T47D (cell line): Measurements from ENCODE around the gene FMR1.

ENCODE experiments used
- DNase-seq, 2 experiments: peaks; one replicate each; pipeline versions ENCODE4 v3.0.0 to v3.0.0-alpha.2; 2011 to 2012; ENCODE audit warnings: low read depth in 1 of 2, low spot score in 1 of 2
- JUND ChIP-seq: IDR thresholded peaks from 2 replicates; pipeline ENCODE4 v1.6.1; 2012; ENCODE audit warnings: low read depth
- in situ Hi-C: cut with HindIII; loops from 2 replicates; pipeline ENCODE4 v1.10.0; 2016; ENCODE audit warnings: low sequenced_read_pairs, low pct_unique_long_range_greater_than_20kb

Gene FMR1

DNA sequence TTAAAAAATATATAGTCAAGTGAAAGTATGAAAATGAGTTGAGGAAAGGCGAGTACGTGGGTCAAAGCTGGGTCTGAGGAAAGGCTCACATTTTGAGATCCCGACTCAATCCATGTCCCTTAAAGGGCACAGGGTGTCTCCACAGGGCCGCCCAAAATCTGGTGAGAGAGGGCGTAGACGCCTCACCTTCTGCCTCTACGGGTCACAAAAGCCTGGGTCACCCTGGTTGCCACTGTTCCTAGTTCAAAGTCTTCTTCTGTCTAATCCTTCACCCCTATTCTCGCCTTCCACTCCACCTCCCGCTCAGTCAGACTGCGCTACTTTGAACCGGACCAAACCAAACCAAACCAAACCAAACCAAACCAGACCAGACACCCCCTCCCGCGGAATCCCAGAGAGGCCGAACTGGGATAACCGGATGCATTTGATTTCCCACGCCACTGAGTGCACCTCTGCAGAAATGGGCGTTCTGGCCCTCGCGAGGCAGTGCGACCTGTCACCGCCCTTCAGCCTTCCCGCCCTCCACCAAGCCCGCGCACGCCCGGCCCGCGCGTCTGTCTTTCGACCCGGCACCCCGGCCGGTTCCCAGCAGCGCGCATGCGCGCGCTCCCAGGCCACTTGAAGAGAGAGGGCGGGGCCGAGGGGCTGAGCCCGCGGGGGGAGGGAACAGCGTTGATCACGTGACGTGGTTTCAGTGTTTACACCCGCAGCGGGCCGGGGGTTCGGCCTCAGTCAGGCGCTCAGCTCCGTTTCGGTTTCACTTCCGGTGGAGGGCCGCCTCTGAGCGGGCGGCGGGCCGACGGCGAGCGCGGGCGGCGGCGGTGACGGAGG lies at the start of gene FMR1:
FMR1 (plus strand) TSS at position 728 of the 831 bp plus-strand sequence. CDS start 261 bp downstream, outside the sequence.
- in situ Hi-C loops: no loop called here
- DNase-seq: peak; percentile 92 to 94
- TF ChIP-seq JUND: no peak

DNA sequence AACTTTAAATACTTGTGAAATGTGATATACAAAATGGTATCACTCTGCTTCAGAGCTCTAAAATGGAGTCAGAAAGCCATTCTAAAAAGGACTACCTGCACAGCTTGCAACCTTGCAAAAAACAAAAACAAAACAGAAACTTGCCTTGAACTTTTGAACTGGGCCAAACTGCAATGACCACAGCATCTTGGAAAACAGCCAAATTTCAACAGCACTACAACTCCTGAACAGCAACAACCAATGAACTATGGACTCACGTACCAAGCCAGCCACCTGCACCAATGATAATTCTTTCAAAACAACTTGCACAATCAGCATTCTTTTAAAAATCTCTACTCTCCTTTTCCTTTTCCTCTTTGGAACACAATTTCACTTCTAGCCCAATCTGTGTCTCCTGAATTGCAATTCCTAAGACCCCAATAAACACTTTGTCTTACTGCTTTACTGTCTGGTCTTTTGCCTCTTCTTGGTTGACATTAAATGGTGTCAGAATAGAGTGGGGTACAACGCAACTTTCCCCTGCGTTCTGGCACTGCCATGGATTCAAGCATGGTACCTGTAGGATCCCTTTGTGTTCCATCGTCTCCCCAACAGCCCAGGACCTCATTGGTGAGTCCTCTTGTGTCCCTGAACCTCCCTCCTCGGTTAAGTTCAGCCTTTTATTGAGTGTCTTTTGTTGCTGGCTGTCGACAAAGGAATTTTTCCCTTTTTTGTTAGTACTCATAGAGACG lies 35.7 kb upstream of the FMR1 start:
- no peak for TF ChIP-seq JUND
- peak in 1 of 2 experiments; percentile 20 for DNase-seq

DNA sequence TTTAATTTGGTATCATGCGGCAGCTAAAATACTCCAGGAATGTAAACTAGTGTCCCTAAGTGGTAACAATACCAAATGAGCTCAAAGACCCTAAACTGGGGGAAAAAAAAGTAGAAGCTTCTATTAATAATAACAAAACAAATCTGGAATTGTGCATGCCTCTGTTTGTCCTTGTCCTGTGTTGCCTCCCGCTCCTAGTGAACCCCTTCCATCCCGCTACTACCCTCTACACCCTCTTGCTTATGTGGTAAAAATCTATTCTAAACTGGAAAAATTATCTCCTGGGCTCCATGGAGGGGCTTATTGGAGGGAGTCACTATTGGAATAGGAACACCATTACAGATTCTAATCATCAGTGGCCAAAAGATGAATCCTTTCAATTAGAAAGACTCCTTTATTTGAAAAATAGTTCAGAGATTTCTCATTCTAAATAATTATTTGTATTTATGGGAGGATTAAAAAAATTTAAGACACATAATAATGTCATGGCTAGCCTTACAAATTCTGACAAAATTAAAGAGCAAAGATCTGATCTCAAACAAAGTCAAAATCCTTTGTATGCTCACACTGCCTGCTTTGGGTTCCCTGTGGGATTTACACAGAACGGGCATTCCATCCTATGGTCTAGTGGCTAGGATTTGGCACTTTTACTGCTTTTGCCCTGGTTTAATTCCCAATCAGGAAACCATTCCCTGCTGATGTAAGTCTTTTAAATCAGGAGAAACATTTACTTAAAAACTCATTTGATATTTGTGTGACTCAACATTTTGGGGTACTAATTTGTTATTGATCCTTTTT lies 34.7 kb upstream of the FMR1 start:
- DNase-seq: no peak
- in situ Hi-C loops: no loop called here
- TF ChIP-seq JUND: no peak

More for the DNA sequence above, 35.7 kb upstream of the FMR1 start:
- in situ Hi-C loops: no loop called here

DNA sequence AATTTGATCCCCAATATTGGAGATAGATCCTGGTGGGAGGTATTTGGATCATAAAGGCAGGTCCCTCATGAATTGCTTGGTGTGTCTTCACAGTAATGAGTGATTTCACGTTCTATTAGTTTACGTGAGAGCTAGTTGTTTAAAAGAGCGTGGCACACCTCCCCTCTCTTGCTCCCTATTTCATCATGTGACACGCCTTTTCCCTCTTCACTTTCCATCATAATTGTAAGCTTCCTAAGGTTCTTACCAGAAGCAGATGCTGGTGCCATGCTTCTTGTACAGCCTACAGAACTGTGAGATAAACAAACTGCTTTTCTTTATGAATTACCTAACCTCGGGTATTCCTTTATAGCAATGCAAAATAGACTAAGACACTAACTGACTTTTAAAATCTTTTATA lies 34.0 kb upstream of the FMR1 start:
- no peak for TF ChIP-seq JUND
- in situ Hi-C loops: no loop called here
- DNase-seq: no peak

DNA sequence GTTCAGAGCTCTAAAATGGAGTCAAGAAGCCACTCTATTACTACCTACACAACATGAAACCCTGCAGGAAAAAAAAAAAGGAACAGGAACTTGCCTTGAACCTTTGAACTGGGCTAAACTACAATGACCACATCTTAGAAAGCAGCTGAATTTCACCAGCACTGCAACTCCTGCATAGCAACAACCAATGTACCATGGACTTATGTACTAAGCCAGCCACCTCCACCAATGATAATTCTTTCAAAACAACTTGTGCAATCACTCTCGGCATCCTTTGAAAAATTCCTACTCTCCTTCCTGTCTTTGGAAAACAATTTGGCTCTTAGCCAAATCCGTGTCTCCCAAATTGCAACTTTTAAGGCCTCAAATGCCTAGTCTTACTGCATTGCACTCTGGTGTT lies 26.8 kb upstream of the FMR1 start:
- in situ Hi-C loops: no loop called here
- no peak for TF ChIP-seq JUND
- no peak for DNase-seq

- DNase-seq: no peak
- in situ Hi-C loops: no loop called here
- no peak for TF ChIP-seq JUND
These were observed 21.0 kb upstream of the FMR1 start for GRCh38 chrX:147890756-147891155.

GRCh38 chrX:147891896-147892295 lies 19.8 kb upstream of the FMR1 start:
- no peak for DNase-seq
- TF ChIP-seq JUND: no peak

GRCh38 chrX:147893741-147894140 lies 18.0 kb upstream of the FMR1 start:
- in situ Hi-C loops: no loop called here
- DNase-seq: no peak
- no peak for TF ChIP-seq JUND

More at GRCh38 chrX:147891896-147892295, 19.8 kb upstream of the FMR1 start:
- in situ Hi-C loops: no loop called here

DNA sequence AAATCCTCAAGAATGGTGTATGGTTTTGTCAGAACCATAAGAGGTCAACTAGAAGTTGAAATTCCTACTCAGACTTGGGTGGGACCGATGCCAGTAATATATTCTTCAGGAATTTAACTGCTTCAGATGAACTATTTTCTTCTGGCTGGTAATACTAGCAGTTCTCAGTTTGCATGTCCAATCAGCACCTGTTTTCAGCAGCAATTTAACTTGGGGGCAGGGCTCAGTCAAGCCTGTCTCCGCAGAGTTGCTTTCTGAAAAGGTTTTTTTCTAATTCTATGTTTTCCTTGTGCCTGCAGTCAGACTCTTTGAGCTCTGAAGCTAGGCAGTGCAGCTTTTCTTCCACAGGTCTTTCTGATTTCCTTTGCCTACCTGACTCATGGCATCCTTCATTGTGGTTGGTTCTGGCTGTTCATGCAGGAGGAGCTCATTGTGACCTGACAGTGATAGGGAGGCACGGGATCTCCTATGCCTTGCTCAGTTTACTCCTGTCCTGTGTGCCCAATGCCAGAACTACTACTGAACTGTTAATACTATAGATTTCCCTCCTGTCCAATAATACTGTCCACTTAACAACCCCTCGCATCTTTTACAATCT lies 17.3 kb upstream of the FMR1 start:
- no peak for DNase-seq
- TF ChIP-seq JUND: no peak
- in situ Hi-C loops: no loop called here

- in situ Hi-C loops: no loop called here
- DNase-seq: no peak
- TF ChIP-seq JUND: no peak
These were observed 14.6 kb upstream of the FMR1 start for GRCh38 chrX:147897117-147897516.

DNA sequence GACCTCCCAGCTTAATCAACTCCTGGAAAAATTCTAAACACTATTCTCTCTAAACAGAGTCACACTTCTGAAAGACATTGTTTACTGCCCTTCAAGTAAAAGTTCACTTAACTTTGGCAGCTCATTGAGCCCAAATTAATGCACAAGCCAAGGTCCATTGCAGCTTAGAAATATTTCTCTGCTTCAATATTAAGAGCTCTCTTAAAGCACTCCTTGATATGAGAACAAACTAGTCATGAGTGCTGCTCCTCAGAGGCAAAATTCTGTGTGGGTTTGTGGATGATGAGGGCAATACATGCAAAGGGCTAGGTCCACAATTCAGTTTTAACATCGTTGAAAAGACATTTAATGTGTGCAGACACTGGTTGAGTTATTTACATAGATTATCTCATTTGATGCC lies 12.8 kb upstream of the FMR1 start:
- no peak for TF ChIP-seq JUND
- DNase-seq: no peak
- in situ Hi-C loops: no loop called here
